Activated naive CD8-positive, alpha-beta T cell treated with anti-CD3 and anti-CD28 coated beads for 36 hours (primary cell): ENCODE measurements around the gene RAD9B. TPM values are rescaled to one million over a fixed set of nuclear protein-coding genes. Genes with fewer than 3 reads are reported as not detected.
"Not testable (repeated sequence)": the region's sequence is repeated elsewhere in the genome, so short reads cannot be mapped to it uniquely, and the experiment has no call there.

Experiments
- DNase-seq: peaks from one replicate; pipeline ENCODE4 v3.0.0; 2021
- H3K27ac Mint-ChIP-seq: one replicate; pipeline ENCODE4 v1.8.0; 2022; ENCODE audit warnings: mild to moderate bottlenecking, moderate library complexity, mixed read lengths
- H3K27me3 Mint-ChIP-seq: one replicate; pipeline ENCODE4 v1.8.0; 2022; ENCODE audit warnings: mild to moderate bottlenecking, mixed read lengths
- H3K36me3 Mint-ChIP-seq: one replicate; pipeline ENCODE4 v1.8.0; 2021; ENCODE audit warnings: mild to moderate bottlenecking, mixed read lengths
- H3K4me1 Mint-ChIP-seq: one replicate; pipeline ENCODE4 v1.8.0; 2021; ENCODE audit warnings: mixed read lengths
- H3K4me3 Mint-ChIP-seq: one replicate; pipeline ENCODE4 v1.8.0; 2022; ENCODE audit warnings: mild to moderate bottlenecking, moderate library complexity, mixed read lengths
- H3K9me3 Mint-ChIP-seq: one replicate; pipeline ENCODE4 v1.8.0; 2022; ENCODE audit warnings: mixed read lengths
- total RNA-seq, 2 experiments: library from RNA; stranded (reverse); gene quantifications; one replicate each; pipeline ENCODE4 v1.2.3, GENCODE V29; 2021

RAD9B gene
- total RNA-seq, 2 experiments from 2014 or later, result 2.8 to 3.2 TPM

DNA sequence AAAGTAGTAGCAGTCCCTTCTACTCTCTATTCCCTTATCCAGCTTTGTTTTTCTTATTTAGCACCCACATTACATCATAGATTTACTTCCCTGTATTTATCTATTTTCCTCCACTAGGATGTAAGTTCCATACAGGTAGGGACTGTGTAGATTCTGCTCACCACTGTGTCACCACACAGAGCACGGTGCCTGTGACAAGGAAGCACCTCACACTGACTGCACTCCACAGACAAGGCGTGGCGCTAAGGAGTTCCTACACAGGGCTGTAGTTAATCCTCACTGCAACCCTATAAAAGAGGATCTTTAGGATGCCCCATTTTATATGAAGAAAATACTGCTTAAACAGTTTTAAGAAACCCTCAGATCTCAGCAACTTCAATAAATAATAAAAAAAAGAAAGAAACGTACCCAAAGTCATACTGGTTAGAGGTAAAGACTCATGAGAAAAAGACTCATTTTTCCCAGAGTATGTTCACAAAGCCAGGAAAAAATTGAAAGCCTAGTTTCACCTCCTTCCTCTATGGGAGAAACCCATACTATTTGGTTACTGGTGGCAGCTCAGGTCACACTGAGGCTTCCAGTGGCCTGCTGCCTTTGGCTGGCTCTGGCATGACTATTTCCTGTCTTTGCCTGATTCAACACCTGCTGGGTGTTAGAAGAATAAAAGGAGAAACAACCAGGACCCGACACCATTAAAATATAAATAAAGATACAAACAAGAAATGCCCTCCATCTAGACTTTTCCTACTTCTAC, 36.9 kb downstream of the RAD9B start:
- peak overlapping the region; percentile 6 for H3K27ac Mint-ChIP-seq
- H3K9me3 Mint-ChIP-seq, result no peaks in the 10 kb centered on the region
- H3K27me3 Mint-ChIP-seq, result no peaks in the 10 kb centered on the region
- peaks cover 49% of the 10 kb centered on the region for H3K4me1 Mint-ChIP-seq
- H3K4me3 Mint-ChIP-seq, result no peak overlapping the region
- DNase-seq, result no peak
- peaks cover 41% of the 10 kb centered on the region for H3K36me3 Mint-ChIP-seq

DNA sequence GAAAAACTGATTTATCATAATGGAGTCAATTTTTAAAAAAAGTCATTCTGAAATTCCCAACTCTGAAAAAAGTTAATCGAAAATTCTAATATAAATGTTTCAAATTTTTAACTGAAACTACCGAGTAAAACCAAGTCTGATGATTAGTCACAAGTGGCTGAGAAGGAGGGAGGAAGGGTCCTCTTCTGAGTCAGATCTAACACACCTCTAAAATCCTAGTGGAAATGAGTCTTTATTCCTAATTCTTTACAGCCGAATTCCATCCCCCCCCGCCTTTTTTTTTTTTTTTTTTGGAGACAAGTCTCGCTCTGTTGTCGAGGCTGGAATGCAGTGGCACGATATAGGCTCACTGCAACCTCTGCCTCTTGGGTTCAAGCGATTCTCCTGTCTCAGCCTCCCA, 37.9 kb downstream of the RAD9B start:
- Mint-ChIP-seq H3K4me3 (no peak overlapping the region), H3K27me3 (no peaks in the 10 kb centered on the region), H3K36me3 (peaks cover 33% of the 10 kb centered on the region), H3K4me1 (peaks cover 39% of the 10 kb centered on the region), H3K9me3 (no peaks in the 10 kb centered on the region), H3K27ac (no peak overlapping the region)
- no peak for DNase-seq

- DNase-seq, result no peak
- H3K36me3 Mint-ChIP-seq, result peaks cover 34% of the 10 kb centered on the region
- H3K4me1 Mint-ChIP-seq, result peaks cover 41% of the 10 kb centered on the region
- H3K27me3 Mint-ChIP-seq, result no peaks in the 10 kb centered on the region
- peak overlapping the region; percentile 68 for H3K27ac Mint-ChIP-seq
- H3K9me3 Mint-ChIP-seq, result no peaks in the 10 kb centered on the region
- H3K4me3 Mint-ChIP-seq, result no peak overlapping the region
Observed at GRCh38 chr12:110543252-110543959, 41.3 kb downstream of the RAD9B start.

- peak overlapping the region; percentile 68 for H3K27ac Mint-ChIP-seq
- DNase-seq, result no peak
- no peaks in the 10 kb centered on the region for H3K27me3 Mint-ChIP-seq
- peaks cover 34% of the 10 kb centered on the region for H3K36me3 Mint-ChIP-seq
- no peak overlapping the region for H3K4me3 Mint-ChIP-seq
- peaks cover 43% of the 10 kb centered on the region for H3K4me1 Mint-ChIP-seq
- no peaks in the 10 kb centered on the region for H3K9me3 Mint-ChIP-seq
Observed at GRCh38 chr12:110543965-110544364, 41.8 kb downstream of the RAD9B start.

DNA sequence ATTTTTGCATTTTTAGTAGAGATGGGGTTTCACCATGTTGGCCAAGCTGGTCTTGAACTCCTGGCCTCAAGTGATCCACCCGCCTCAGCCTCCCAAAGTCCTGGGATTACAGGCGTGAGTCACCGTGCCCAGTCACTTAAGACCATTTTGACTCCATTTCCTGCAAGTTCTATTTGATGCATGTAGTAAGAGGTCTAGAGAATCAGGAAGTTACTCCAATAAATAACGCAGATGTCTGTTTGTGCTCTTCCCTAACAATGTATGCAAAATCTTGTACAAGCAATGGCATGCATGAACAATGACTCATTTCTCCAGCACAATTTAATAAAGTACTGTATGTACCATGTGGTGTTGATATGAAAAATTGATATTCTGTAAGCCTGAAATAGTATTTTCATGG, 43.1 kb downstream of the RAD9B start:
- DNase-seq, H3K9me3 Mint-ChIP-seq, H3K27me3 Mint-ChIP-seq, H3K4me3 Mint-ChIP-seq: not testable (repeated sequence)
- H3K27ac Mint-ChIP-seq, result peak overlapping the region; percentile 6
- peaks cover 41% of the 10 kb centered on the region for H3K4me1 Mint-ChIP-seq
- H3K36me3 Mint-ChIP-seq, result peaks cover 34% of the 10 kb centered on the region

- Mint-ChIP-seq H3K27ac (peak overlapping the region; percentile 6), H3K9me3 (no peaks in the 10 kb centered on the region), H3K36me3 (peaks cover 36% of the 10 kb centered on the region), H3K4me1 (peaks cover 43% of the 10 kb centered on the region), H3K27me3 (no peaks in the 10 kb centered on the region), H3K4me3 (no peak overlapping the region)
- no peak for DNase-seq
Observed at GRCh38 chr12:110545812-110546211, 43.7 kb downstream of the RAD9B start.

GRCh38 chr12:110546339-110546738, 44.2 kb downstream of the RAD9B start:
- Mint-ChIP-seq H3K36me3 (peaks cover 34% of the 10 kb centered on the region), H3K4me3 (no peak overlapping the region), H3K27ac (no peak overlapping the region), H3K4me1 (peaks cover 44% of the 10 kb centered on the region), H3K9me3 (no peaks in the 10 kb centered on the region), H3K27me3 (no peaks in the 10 kb centered on the region)
- no peak for DNase-seq

GRCh38 chr12:110547090-110547489, 45.0 kb downstream of the RAD9B start:
- no peak overlapping the region for H3K27ac Mint-ChIP-seq
- H3K4me1 Mint-ChIP-seq, result peaks cover 47% of the 10 kb centered on the region
- H3K4me3 Mint-ChIP-seq, result no peak overlapping the region

DNA sequence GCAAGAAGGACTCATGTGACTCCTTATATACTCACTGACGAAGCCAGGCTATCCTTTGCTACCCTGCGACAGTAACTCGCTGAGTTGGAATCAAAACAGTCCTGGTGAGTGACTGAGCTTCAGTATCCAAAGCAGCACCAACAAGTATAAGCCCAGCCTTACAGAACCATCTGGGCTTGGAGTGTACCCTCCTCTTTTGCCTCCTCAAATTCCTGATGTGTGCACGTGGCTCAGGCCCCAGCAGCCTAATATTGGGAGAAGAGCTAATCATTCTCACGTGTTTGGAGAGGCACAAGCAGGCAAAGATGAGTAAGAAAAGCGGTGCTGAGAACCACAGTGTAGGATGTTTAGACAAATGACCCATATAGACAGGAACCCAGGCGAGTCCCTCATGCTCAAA, 46.5 kb downstream of the RAD9B start:
- Mint-ChIP-seq H3K9me3 (no peaks in the 10 kb centered on the region), H3K27me3 (no peaks in the 10 kb centered on the region), H3K4me1 (peaks cover 38% of the 10 kb centered on the region), H3K27ac (peak overlapping the region; percentile 32), H3K4me3 (no peak overlapping the region), H3K36me3 (peaks cover 20% of the 10 kb centered on the region)
- no peak for DNase-seq

More at GRCh38 chr12:110547090-110547489, 45.0 kb downstream of the RAD9B start:
- Mint-ChIP-seq H3K27me3 (no peaks in the 10 kb centered on the region), H3K36me3 (peaks cover 33% of the 10 kb centered on the region), H3K9me3 (no peaks in the 10 kb centered on the region)
- no peak for DNase-seq

GRCh38 chr12:110549716-110550115, 47.6 kb downstream of the RAD9B start:
- no peak overlapping the region for H3K4me3 Mint-ChIP-seq
- H3K27ac Mint-ChIP-seq, result no peak overlapping the region
- DNase-seq, result no peak
- no peaks in the 10 kb centered on the region for H3K9me3 Mint-ChIP-seq
- H3K36me3 Mint-ChIP-seq, result peaks cover 21% of the 10 kb centered on the region
- no peaks in the 10 kb centered on the region for H3K27me3 Mint-ChIP-seq
- peaks cover 42% of the 10 kb centered on the region for H3K4me1 Mint-ChIP-seq

DNA sequence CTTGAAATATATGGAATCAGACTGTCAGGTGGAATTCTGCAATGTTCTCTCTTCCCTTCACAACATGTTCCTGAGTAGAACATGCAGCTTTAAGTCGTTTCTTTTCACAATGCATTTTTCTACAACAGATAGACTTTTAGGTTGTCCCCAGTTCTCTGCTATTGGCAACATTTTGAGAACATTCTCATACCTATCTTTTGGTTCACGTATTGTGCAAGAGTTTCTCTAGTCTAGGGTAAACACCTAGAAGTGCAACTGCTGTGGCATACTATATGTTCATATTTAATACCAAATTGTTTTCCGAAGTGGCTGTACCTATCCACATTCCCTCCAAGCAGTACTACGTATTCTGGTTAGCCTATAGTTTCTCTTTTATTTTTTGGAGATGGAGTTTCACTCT, 48.9 kb downstream of the RAD9B start:
- Mint-ChIP-seq H3K4me3 (no peak overlapping the region), H3K36me3 (peaks cover 14% of the 10 kb centered on the region), H3K4me1 (peaks cover 45% of the 10 kb centered on the region), H3K27me3 (no peaks in the 10 kb centered on the region), H3K27ac (no peak overlapping the region), H3K9me3 (no peaks in the 10 kb centered on the region)
- DNase-seq, result no peak

Other genes with a start within 250 kb of the RAD9B start
- 100 to 1,000 TPM; 148 to 151 TPM for gene ATP2A2, start 221.1 kb upstream of the RAD9B start, total RNA-seq
- gene ANAPC7, start 98.6 kb upstream of the RAD9B start, total RNA-seq, result 10 to 100 TPM; 66.6 to 67.5 TPM
- gene ARPC3, start 52.0 kb upstream of the RAD9B start, total RNA-seq, result 100 to 1,000 TPM; 273 to 284 TPM
- 10 to 100 TPM; 60.6 to 61.8 TPM for gene GPN3, start 34.1 kb upstream of the RAD9B start, total RNA-seq
- 10 to 100 TPM; 64.8 to 66.0 TPM for gene FAM216A, start 33.5 kb upstream of the RAD9B start, total RNA-seq
- gene VPS29, start 220 bp upstream of the RAD9B start, total RNA-seq, result 10 to 100 TPM; 84.5 to 91.2 TPM
- gene PPTC7, start 81.0 kb downstream of the RAD9B start, total RNA-seq, result 10 to 100 TPM; 46.2 to 48.3 TPM
- 10 to 100 TPM; 11.0 to 13.6 TPM for gene TCTN1, start 111.8 kb downstream of the RAD9B start, total RNA-seq
- gene HVCN1, start 186.8 kb downstream of the RAD9B start, total RNA-seq, result 10 to 100 TPM; 47.4 to 49.1 TPM
- 100 to 1,000 TPM; 260 to 270 TPM for gene PPP1CC, start 240.6 kb downstream of the RAD9B start, total RNA-seq